KBM-7 (cell line): ENCODE results near the gene TMC3.

Source experiments
- DNase-seq: peaks from one replicate; pipeline ENCODE4 v3.0.0-alpha.2; 2015
- in situ Hi-C: fragments of 300-500 bp; cut with MboI; formaldehyde crosslinking; loops from 2 replicates; pipeline ENCODE4 v1.14.3; 2020; ENCODE audit warnings: low sequenced_read_pairs, low pct_unique_long_range_greater_than_20kb, mixed read lengths

TMC3 gene

GRCh38 chr15:81330366-81331090 lies 43.5 kb downstream of the TMC3 start:
- in situ Hi-C loops = no loop called here
- no peak for DNase-seq

GRCh38 chr15:81329446-81329845 lies 44.6 kb downstream of the TMC3 start:
- no peak for DNase-seq
- in situ Hi-C loops = no loop called here

GRCh38 chr15:81327516-81327915 lies 46.5 kb downstream of the TMC3 start:
- in situ Hi-C loops = no loop called here
- DNase-seq = no peak

GRCh38 chr15:81326466-81327212 lies 47.4 kb downstream of the TMC3 start:
- in situ Hi-C loops = no loop called here
- DNase-seq = no peak

- DNase-seq = peak; percentile 100
- in situ Hi-C loops = no loop called here
These were observed 49.8 kb downstream of the TMC3 start, which contains the start of gene STARD5 for GRCh38 chr15:81323944-81324881. Gene STARD5, minus strand, starts transcription at chr15:81324141. Its CDS starts 42 bp downstream, at chr15:81324099.

- no peak for DNase-seq
- in situ Hi-C loops = no loop called here
These were observed 50.5 kb downstream of the TMC3 start for GRCh38 chr15:81323559-81323943.

GRCh38 chr15:81322676-81323253 lies 51.2 kb downstream of the TMC3 start:
- no peak for DNase-seq
- in situ Hi-C loops = no loop called here

- in situ Hi-C loops = no loop called here
These were observed 52.3 kb downstream of the TMC3 start for GRCh38 chr15:81321667-81322066.

GRCh38 chr15:81317642-81318017 lies 56.4 kb downstream of the TMC3 start:
- in situ Hi-C loops = no loop called here
- no peak for DNase-seq

More at GRCh38 chr15:81321667-81322066, 52.3 kb downstream of the TMC3 start:
- no peak for DNase-seq

- in situ Hi-C loops = no loop called here
- no peak for DNase-seq
These were observed 57.7 kb downstream of the TMC3 start for GRCh38 chr15:81316267-81316666.

GRCh38 chr15:81315452-81316175 lies 58.4 kb downstream of the TMC3 start:
- DNase-seq = no peak

GRCh38 chr15:81314378-81314777 lies 59.6 kb downstream of the TMC3 start:
- DNase-seq = no peak
- in situ Hi-C loops = no loop called here

More at GRCh38 chr15:81315452-81316175, 58.4 kb downstream of the TMC3 start:
- in situ Hi-C loops = no loop called here

GRCh38 chr15:81313686-81314085 lies 60.3 kb downstream of the TMC3 start:
- no peak for DNase-seq
- in situ Hi-C loops = no loop called here

- DNase-seq = no peak
- in situ Hi-C loops = no loop called here
These were observed 61.0 kb downstream of the TMC3 start for GRCh38 chr15:81312790-81313543.

- peak; percentile 98 for DNase-seq
- in situ Hi-C loops = no loop called here
These were observed 62.1 kb downstream of the TMC3 start for GRCh38 chr15:81311752-81312464.

- in situ Hi-C loops = no loop called here
- no peak for DNase-seq
These were observed 63.5 kb downstream of the TMC3 start for GRCh38 chr15:81310480-81310879.
